T follicular helper cell (primary cell): ENCODE measurements around the gene SERTAD4.

Source experiments
- DNase-seq: peaks from one replicate; pipeline ENCODE4 v3.0.0-alpha.2; 2020; ENCODE audit warnings: low read depth

SERTAD4 gene

DNA sequence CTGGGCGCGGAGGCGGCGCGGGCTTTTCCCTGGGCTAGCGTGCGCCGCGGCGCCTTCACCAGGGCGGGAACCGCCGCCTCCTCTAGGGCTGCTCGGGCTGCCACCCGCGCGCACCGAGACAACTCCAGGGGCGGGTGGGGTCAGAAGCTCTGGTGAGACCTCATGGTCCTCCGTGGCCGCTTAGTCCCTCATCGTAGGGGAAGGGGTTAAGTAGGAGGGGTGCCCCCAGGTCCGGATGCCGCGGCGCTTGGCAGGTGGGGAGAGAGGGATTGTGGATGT lies 559 bp downstream of the SERTAD4 start:
- DNase-seq: no peak

DNA sequence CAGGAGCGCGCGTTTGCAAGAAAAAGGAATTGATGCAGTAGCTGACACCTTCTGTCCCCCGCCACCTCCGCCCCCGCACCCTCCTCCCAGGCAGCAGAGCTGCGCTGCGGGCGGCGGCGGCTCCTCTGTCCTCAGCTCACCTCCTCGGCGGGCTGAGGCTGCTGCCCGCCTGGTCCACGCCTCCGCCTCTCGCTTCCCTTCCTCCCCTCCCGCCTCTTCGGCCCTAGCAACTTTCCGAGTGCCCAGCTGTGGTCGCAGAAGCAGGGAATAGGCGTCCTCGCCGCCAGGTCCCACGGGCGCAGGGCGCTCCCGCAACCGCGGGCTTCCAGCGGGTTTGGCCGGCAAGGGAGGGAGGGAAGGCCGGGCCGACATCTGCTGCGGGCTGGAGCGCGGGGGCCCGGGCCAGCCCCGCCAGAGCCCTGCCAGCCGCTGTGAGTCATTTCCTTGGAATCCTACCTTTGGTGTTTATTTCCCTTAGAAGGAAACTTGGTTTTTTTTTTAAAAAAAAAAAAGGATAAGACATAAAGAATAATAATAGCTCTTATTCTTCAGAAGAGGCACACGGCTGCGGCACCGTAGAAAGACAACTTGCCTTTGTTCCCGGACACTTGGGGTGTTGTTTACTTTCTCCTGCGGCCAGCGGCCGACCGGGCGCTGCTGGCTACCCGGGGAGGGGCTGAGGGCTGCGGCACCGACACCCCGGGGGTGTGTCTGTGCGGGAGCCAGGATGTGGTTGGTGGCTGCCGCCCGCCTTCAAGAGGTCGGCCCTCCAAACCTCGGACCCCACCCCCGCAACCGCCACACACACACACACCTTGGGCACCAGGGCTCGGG lies 1.1 kb downstream of the SERTAD4 start:
- no peak for DNase-seq

DNA sequence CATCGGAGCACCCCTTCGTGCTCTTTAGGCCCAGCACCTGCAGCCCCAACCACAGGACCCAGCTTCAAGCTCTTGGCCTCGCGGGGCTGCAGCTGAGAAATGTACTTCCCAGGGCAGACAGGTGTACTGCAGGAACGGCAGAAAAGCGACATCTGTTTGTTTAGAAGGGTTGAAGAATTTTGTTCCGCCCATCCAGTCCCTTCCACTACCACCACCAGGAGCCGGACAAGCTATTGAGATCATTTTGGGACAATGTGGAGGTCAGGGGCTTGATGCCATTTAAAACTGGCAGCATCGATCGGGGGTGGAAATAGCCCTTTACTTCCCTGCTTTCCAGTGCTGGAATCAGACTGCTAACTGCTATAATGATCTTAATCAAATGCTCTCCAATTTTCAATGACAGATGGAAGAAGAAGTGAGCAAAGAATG lies 1.7 kb downstream of the SERTAD4 start:
- DNase-seq: no peak

GRCh38 chr1:210235363-210236053 lies 2.9 kb downstream of the SERTAD4 start:
- no peak for DNase-seq

- no peak for DNase-seq
These were observed 3.8 kb downstream of the SERTAD4 start for GRCh38 chr1:210236386-210236839.

- no peak for DNase-seq
These were observed 4.3 kb downstream of the SERTAD4 start for GRCh38 chr1:210236840-210237409.

- no peak for DNase-seq
These were observed 4.9 kb downstream of the SERTAD4 start for GRCh38 chr1:210237479-210237878.

DNA sequence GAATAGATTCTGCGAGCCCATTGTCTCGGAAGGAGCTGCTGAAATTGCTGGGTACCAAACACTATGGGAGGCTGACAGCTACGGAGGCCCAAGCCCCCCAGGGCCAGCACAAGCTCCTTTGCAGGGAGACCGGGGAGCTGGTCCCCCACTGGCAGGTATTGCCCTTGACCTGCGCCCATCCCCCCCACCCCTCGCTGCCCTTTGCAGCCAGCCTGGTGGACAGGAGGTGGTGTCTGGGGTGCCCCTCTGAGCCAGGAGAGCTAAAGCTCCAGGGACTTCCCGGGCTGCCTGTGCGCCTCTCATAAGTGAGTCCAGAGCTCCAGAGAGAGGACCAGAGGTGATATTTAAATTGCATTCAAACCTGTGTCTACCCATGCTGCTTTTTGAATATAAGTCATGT lies 5.4 kb downstream of the SERTAD4 start:
- DNase-seq: no peak

- no peak for DNase-seq
These were observed 6.9 kb downstream of the SERTAD4 start for GRCh38 chr1:210239349-210240111.

DNA sequence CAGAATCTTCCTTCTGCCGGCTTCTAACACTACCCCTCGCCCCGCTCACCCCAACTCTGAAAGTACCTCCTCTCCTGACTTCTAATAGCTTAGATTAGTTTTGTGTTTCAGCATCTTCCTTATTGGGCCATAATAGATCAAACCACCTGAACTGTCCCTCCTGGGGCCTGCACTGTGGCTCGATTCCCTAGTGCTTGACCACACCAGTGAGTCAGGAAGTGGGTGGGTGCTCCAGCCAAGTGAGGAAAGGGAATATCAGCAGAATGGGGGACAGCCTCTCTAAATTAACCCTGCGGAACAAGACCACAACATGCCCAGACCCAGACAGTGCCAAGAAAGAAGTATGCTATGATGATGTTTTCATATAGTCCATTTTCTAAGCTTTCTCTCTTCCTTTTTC lies 8.5 kb downstream of the SERTAD4 start:
- no peak for DNase-seq

- DNase-seq: no peak
These were observed 12.3 kb downstream of the SERTAD4 start for GRCh38 chr1:210244746-210245367.

GRCh38 chr1:210246447-210246846 lies 13.9 kb downstream of the SERTAD4 start:
- DNase-seq: no peak

DNA sequence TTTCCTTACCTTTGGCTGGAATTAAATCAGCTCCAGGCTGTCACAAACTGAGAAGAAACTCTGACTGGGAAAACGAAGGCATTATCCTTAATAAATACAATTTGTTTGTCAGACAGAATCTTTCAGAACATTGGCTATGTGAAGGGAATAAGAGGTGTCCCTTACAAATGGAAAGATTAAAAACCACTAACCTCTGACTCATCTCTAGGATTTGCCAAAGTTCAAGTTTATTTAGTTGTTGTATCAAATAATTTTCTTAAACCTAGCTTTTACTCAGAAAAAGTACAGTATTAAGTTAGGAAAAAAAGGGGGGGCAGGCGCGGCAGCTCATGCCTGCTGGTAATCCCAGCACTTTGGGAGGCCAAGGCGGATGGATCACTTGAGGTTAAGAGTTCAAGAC lies 15.7 kb downstream of the SERTAD4 start:
- DNase-seq: no peak

DNA sequence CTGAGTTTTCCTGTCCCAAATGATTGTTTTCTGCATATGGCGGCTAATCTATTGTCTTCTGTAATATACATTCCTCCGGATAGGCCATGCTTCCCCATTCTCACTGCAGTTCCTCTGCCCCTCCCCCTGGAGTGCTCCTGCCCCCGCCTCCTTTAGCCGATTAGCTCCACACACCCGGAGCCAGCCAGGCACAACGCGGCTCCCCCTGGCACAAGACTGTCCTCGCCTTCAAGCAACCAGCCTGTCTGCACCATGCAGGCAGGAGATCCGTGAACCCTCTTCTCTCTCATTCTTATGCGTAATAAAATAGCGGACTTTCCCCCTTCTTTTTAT lies 18.0 kb downstream of the SERTAD4 start:
- no peak for DNase-seq

DNA sequence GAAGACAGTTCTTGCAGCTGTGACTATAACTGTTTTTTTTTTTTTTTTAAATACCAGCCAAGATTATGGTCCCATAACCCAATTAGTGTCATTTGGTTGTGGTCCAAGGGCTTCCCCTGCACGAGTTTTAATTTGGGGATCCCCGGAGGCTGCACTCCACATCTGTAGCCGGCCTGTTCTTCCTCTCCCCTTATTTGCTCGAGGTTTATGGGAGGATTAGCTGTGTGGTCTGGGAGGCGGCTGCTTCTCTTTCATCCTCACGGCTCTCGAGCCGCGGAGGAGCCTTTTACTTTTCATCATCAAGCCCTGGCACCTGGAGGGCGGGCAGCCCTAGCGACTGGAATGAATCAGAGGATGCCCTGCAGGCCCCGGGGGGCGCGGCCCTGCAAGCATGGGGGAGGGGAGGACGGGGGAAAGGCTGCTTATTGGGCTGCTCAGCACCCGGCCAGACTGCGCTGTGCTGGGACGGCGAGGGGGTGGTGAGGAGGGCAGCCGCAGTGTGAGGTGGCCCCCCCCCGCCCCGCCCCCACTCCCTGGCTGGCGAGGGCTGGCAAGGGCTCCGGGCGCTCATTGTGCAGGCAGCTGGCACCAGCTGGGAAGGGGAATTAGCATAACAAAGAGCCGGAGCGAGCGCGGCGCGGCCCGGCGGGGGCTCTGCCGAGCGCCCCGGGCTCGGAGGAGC lies 18.5 kb downstream of the SERTAD4 start:
- no peak for DNase-seq

GRCh38 chr1:210251680-210252490 lies 19.3 kb downstream of the SERTAD4 start:
- no peak for DNase-seq

DNA sequence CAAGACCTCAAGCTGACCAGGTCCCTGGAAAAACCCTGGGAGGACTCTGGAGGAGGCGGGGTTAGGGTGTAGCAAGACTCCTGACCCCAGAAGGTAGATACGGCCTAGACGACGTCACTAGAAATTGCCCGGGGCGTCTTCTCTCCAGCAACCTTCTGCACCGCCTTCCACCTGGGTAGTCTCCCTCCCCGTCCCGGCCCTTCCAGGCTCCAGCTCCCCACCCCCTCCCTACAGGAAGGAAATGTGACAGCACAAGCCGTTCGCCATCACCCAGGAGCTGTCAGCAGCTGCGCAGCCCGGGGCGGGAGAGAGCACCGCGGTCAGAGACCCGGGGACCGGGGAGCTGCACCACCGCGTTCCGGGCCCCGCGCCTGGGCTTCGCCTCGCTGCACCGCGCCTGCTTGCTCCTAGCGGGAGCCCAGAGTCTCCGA lies 20.0 kb downstream of the SERTAD4 start:
- DNase-seq: no peak

DNA sequence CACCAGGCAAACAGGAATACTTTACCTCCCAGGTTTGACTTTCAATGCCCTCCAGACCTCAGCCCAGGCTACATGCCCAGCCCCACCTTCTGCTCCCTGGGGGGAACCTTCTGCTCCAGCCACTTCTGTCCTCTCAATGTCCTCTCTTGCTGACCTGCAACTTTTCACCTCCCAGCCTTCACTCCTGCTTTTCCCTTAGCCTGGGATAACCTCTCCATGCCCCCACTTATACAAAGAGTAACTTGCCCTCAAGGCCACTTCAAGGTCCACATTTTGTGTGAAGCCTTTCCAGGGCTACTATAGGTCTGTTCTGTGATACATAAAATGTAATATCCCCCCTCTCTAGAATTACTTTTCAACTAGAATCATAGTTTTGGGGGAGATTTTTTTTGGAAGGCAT lies 21.7 kb downstream of the SERTAD4 start:
- DNase-seq: no peak

DNA sequence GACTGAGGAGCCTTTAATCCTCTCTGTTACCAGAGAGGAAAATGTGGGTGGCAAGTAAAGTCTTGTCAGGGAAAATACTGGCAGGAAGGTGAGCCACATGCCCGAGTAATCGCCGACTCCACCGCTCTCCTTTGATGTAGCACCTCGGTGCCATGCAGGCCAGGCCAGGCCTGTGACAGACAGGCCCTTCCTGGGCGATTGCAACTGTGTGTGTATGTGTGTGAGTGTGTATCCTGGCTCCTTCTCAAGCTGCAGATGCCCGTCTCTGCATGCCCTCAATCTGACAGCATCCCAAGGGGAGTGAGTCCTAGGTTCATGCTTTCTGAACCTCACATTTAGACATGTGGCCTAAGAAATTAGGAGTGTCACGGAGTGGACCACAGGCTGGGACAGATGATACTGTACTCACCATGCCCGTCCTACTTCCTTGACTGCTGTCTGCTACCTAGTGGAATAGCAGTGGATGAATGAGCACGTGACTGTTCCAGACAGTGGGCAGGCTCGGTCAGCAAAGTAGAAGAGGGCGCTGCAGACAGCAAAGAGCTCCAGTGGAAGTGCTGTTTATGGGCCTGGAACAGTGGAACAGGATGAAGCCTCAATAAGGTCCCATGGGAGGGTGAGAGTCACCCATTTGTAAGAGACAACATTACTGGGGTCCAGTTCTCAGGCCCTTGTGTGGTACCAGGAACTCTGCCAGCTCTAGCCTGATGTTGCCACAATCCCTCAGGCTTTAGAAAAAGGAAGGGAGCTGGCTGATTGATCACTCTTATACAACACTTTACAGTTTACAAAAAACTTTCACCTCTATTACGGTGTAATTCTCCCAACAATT lies 25.3 kb downstream of the SERTAD4 start:
- no peak for DNase-seq

- no peak for DNase-seq
These were observed 27.0 kb downstream of the SERTAD4 start for GRCh38 chr1:210259561-210259960.
